GM23338 (cell line): ENCODE measurements around the gene CD68.

ENCODE experiments used
- CREB1 ChIP-seq: fragments of 250-450 bp; sonication (Bioruptor Pico); IDR thresholded peaks from 2 replicates; pipeline ENCODE4 v1.5.0; 2020; ENCODE audit warnings: low read depth, mild to moderate bottlenecking, moderate library complexity
- CTCF ChIP-seq, 2 experiments: fragments of 200-600 bp in 1 of 2; sonication (generic) in 1 of 2; conservative IDR thresholded peaks; 2 replicates each; pipeline versions ENCODE4 v1.5.1 to v1.6.1; 2016 to 2017; ENCODE audit warnings: antibody characterized with exemption in 2 of 2, low read depth in 2 of 2, mild to moderate bottlenecking in 2 of 2, moderate library complexity in 1 of 2
- ETS1 ChIP-seq: IDR thresholded peaks from 2 replicates; pipeline ENCODE4 v1.6.1; 2016; ENCODE audit warnings: antibody characterized with exemption
- EZH2 ChIP-seq: fragments of 200-600 bp; sonication (generic); IDR thresholded peaks from one replicate; pipeline ENCODE4 v1.8.0; 2017; ENCODE audit warnings: antibody characterized with exemption, mild to moderate bottlenecking, low read depth; ENCODE audit not compliant: unreplicated experiment
- EZH2phosphoT487 ChIP-seq: fragments of 200-600 bp; sonication (generic); IDR thresholded peaks from one replicate; pipeline ENCODE4 v1.8.1; 2018; ENCODE audit warnings: antibody characterized with exemption; ENCODE audit not compliant: unreplicated experiment
- JUNB ChIP-seq: IDR thresholded peaks from one replicate; pipeline ENCODE4 v1.6.1; 2016; ENCODE audit warnings: antibody characterized with exemption; ENCODE audit not compliant: unreplicated experiment
- POLR2AphosphoS5 ChIP-seq: IDR thresholded peaks from 2 replicates; pipeline ENCODE4 v1.6.1; 2016; ENCODE audit warnings: antibody characterized with exemption, low read depth
- REST ChIP-seq: IDR thresholded peaks from one replicate; pipeline ENCODE4 v1.6.1; 2018; ENCODE audit warnings: antibody characterized with exemption; ENCODE audit not compliant: unreplicated experiment
- STAT1 ChIP-seq: IDR thresholded peaks from one replicate; pipeline ENCODE4 v1.6.1; 2016; ENCODE audit warnings: antibody characterized with exemption; ENCODE audit not compliant: unreplicated experiment
- ZNF331 ChIP-seq: fragments of 250-450 bp; sonication (Bioruptor Pico); IDR thresholded peaks from 2 replicates; pipeline ENCODE4 v1.5.0; 2020; ENCODE audit warnings: low read depth, mild to moderate bottlenecking, moderate library complexity

- peak in 1 of 2 experiments; percentile 8; a peak in 1 of 4 replicates for TF ChIP-seq CTCF (conservative IDR thresholded peaks at IDR 0.05; ENCODE audit: low read depth in 2 of 2)
- no peak for TF ChIP-seq REST
- TF ChIP-seq POLR2AphosphoS5 = peak; percentile 49
- TF ChIP-seq EZH2 = no peak
- no peak for TF ChIP-seq CREB1 (CRISPR knock-in tag)
- no peak for TF ChIP-seq ZNF331 (CRISPR knock-in tag)
- TF ChIP-seq EZH2phosphoT487 = no peak
- no peak for TF ChIP-seq STAT1
- no peak for TF ChIP-seq JUNB
- no peak for TF ChIP-seq ETS1
These were observed 21.5 kb upstream of the CD68 start for GRCh38 chr17:7557775-7558543.
